K562 (cell line): ENCODE data around the gene DCAF15. TPM values are rescaled to one million over a fixed set of nuclear protein-coding genes. Genes with fewer than 3 reads are reported as not detected.

ENCODE experiments used
- CREB1 ChIP-seq, 2 experiments: sonication (generic) in 1 of 2; formaldehyde crosslinking in 1 of 2; IDR thresholded peaks; 2 replicates each; pipeline versions ENCODE4 v1.6.1 to v1.8.0; 2012 to 2022; ENCODE audit warnings: inconsistent platforms in 1 of 2, mild to moderate bottlenecking in 1 of 2, missing genetic modification reagents in 1 of 2, moderate library complexity in 1 of 2
- CTBP1 ChIP-seq: fragments of 450-650 bp; IDR thresholded peaks from 2 replicates; pipeline ENCODE4 v1.6.1; 2016; ENCODE audit warnings: borderline replicate concordance
- ELF2 ChIP-seq: fragments of 250-450 bp; sonication (Bioruptor Pico); IDR thresholded peaks from 2 replicates; pipeline ENCODE4 v1.5.0; 2021; ENCODE audit warnings: mild to moderate bottlenecking
- ETV5 ChIP-seq: sonication (generic); formaldehyde crosslinking; IDR thresholded peaks from 2 replicates; pipeline ENCODE4 v1.4.0; 2020; ENCODE audit warnings: low read depth, mild to moderate bottlenecking, missing genetic modification reagents
- FOS ChIP-seq: IDR thresholded peaks from 3 replicates; pipeline ENCODE4 v1.6.1; 2011; ENCODE audit not compliant: insufficient read length; ENCODE audit errors: extremely low read depth
- GABPA ChIP-seq: fragments of 200-800 bp; sonication (Bioruptor generic); conservative IDR thresholded peaks from 2 replicates; pipeline ENCODE4 v1.6.1; 2016; ENCODE audit warnings: low read depth, missing genetic modification characterization, missing compliant biosample characterization
- SIN3A ChIP-seq, 2 experiments: fragments of 150-350 bp in 1 of 2; IDR thresholded peaks; 2 replicates each; pipeline ENCODE4 v1.6.1; 2011 to 2016; ENCODE audit warnings: borderline replicate concordance in 2 of 2, low read depth in 2 of 2, low read length in 2 of 2, mild to moderate bottlenecking in 2 of 2, moderate library complexity in 2 of 2; ENCODE audit not compliant: control insufficient read depth in 1 of 2
- SMARCA4 ChIP-seq: fragments of 450-650 bp; IDR thresholded peaks from 2 replicates; pipeline ENCODE4 v1.6.1; 2016
- STAT5A ChIP-seq: IDR thresholded peaks from 2 replicates; pipeline ENCODE4 v1.6.1; 2012; ENCODE audit warnings: low read length, inconsistent platforms, borderline replicate concordance
- SUPT5H ChIP-seq: fragments of 450-650 bp; IDR thresholded peaks from 2 replicates; pipeline ENCODE4 v1.6.1; 2016
- TFAM ChIP-seq: fragments of 250-450 bp; sonication (Bioruptor Pico); conservative IDR thresholded peaks from 2 replicates; pipeline ENCODE4 v1.5.0; 2021; ENCODE audit warnings: mild to moderate bottlenecking, moderate library complexity
- polyA plus RNA-seq, 8 experiments: library from polyadenylated mRNA; depleted of rRNA in 4 of 8; stranded (reverse) in 5 of 8; unstranded in 3 of 8; fragments of >200 nt; fragmentation: Nextera tagmentation in 2 of 8; fragmentation: Illumina TruSeq in 1 of 8; extraction: Ambion mirVana in 2 of 8; extraction: Trizol in 1 of 8; gene quantifications; 2 replicates each; pipeline versions ENCODE4 v1.2.1 to v1.2.3, GENCODE V29; 2011 to 2014; ENCODE audit warnings: inconsistent platforms in 1 of 8, missing spikeins in 1 of 8
- total RNA-seq, 7 experiments: library from RNA; depleted of rRNA in 6 of 7; stranded (reverse); fragments of >200 nt in 6 of 7; fragmentation: Illumina TruSeq in 2 of 7; extraction: Trizol in 2 of 7; gene quantifications; 2 replicates each; pipeline versions ENCODE4 v1.2.1 to v1.2.3, GENCODE V29; 2011 to 2021; ENCODE audit warnings: low replicate concordance in 1 of 7
- TF ChIP-seq, protein P1 (sequence below), 2 experiments: fragments of 450-650 bp in 1 of 2; sonication (generic) in 1 of 2; formaldehyde crosslinking in 1 of 2; IDR thresholded peaks; 2 replicates each; pipeline versions ENCODE4 v1.7.1 to v1.9.0; 2016 to 2022; ENCODE audit warnings: inconsistent platforms in 1 of 2, mild to moderate bottlenecking in 1 of 2, missing genetic modification reagents in 1 of 2
- TF ChIP-seq, protein P2 (sequence below), 2 experiments: fragments of 450-650 bp in 1 of 2; sonication (generic) in 1 of 2; formaldehyde crosslinking; conservative IDR thresholded peaks; 2 replicates each; pipeline versions ENCODE4 v1.4.0 to v1.8.1; 2020 to 2022; ENCODE audit warnings: mild to moderate bottlenecking in 1 of 2, missing genetic modification reagents in 1 of 2
- TF ChIP-seq, protein P3 (sequence below): sonication (generic); formaldehyde crosslinking; IDR thresholded peaks from 2 replicates; pipeline ENCODE4 v1.8.0; 2022; ENCODE audit warnings: mild to moderate bottlenecking, missing genetic modification reagents
- TF ChIP-seq, protein P4 (sequence below): sonication (generic); formaldehyde crosslinking; IDR thresholded peaks from 2 replicates; pipeline ENCODE4 v1.8.0; 2022; ENCODE audit warnings: missing genetic modification reagents, mild to moderate bottlenecking, moderate library complexity, borderline replicate concordance

The DCAF15 gene
- total and polyA plus RNA-seq, 9 of the 15 experiments (the other 6 are each of a cell fraction or from before 2014, with no cell fraction given): 0.17 to 68.5 (median 27.7) TPM

DNA sequence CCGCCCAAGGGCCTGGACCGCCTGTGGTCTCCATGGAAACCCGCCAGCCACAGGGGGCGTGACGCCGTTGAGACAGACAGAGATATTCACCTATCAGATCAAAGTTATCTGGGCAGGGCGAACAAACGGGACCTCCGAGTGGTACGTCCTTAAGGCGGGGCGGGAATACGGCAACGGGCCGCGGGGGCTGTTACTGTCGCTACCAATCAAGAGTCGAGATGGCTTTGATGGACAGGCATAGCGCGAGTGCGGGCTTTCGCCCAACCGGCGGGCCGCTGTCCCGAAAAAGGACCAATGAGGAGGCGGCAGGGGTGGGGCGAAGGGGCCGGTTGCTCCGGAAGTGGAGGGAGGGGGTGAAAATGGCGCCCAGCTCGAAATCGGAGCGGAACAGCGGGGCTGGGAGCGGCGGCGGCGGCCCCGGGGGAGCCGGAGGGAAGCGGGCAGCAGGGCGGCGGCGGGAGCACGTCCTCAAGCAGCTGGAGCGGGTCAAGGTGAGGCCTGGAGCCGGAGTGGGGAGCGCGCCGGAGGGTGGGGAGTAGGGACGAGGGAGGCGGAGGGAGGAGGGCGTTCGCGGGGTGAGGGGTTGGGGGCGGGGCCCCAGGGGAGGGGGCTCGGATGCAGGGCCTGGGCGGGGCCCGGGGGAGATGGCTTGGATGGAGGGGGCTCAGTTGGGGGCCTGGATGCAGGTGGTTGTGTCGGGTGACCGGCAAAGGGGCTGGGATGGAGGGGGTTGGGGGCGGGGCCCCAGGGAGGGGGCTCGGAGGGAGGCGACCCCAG is at the start of gene DCAF15 (continued):
- TF ChIP-seq, protein P1, sequence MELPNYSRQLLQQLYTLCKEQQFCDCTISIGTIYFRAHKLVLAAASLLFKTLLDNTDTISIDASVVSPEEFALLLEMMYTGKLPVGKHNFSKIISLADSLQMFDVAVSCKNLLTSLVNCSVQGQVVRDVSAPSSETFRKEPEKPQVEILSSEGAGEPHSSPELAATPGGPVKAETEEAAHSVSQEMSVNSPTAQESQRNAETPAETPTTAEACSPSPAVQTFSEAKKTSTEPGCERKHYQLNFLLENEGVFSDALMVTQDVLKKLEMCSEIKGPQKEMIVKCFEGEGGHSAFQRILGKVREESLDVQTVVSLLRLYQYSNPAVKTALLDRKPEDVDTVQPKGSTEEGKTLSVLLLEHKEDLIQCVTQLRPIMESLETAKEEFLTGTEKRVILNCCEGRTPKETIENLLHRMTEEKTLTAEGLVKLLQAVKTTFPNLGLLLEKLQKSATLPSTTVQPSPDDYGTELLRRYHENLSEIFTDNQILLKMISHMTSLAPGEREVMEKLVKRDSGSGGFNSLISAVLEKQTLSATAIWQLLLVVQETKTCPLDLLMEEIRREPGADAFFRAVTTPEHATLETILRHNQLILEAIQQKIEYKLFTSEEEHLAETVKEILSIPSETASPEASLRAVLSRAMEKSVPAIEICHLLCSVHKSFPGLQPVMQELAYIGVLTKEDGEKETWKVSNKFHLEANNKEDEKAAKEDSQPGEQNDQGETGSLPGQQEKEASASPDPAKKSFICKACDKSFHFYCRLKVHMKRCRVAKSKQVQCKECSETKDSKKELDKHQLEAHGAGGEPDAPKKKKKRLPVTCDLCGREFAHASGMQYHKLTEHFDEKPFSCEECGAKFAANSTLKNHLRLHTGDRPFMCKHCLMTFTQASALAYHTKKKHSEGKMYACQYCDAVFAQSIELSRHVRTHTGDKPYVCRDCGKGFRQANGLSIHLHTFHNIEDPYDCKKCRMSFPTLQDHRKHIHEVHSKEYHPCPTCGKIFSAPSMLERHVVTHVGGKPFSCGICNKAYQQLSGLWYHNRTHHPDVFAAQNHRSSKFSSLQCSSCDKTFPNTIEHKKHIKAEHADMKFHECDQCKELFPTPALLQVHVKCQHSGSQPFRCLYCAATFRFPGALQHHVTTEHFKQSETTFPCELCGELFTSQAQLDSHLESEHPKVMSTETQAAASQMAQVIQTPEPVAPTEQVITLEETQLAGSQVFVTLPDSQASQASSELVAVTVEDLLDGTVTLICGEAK (IDR thresholded peaks at IDR 0.05): peak; percentile 82
- TF ChIP-seq, protein P1 (CRISPR knock-in tag; IDR thresholded peaks at IDR 0.05): no peak
- TF ChIP-seq CREB1 (IDR thresholded peaks at IDR 0.05) (peak; percentile 55; the same call in 1 of the 2 replicates), CREB1 (CRISPR knock-in tag; IDR thresholded peaks at IDR 0.05) (peak; percentile 92), FOS (peak; percentile 97), CTBP1 (peak; percentile 36; the same call in 1 of the 2 replicates), SIN3A (IDR thresholded peaks at IDR 0.05; ENCODE audit: borderline replicate concordance in 2 of 2, control insufficient read depth in 1 of 2, low read depth in 2 of 2, low read length in 2 of 2) (peak in 1 of 2 experiments; percentile 17; a peak in 1 of 4 replicates), TFAM (no peak), ETV5 (CRISPR knock-in tag) (peak; percentile 92), STAT5A (no peak), SUPT5H (peak; percentile 92), SMARCA4 (no peak), ELF2 (CRISPR knock-in tag) (peak; percentile 57; the same call in 1 of the 2 replicates), GABPA (tag) (peak; percentile 91)
- TF ChIP-seq, protein P2, sequence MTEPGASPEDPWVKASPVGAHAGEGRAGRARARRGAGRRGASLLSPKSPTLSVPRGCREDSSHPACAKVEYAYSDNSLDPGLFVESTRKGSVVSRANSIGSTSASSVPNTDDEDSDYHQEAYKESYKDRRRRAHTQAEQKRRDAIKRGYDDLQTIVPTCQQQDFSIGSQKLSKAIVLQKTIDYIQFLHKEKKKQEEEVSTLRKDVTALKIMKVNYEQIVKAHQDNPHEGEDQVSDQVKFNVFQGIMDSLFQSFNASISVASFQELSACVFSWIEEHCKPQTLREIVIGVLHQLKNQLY (CRISPR knock-in tag; conservative IDR thresholded peaks at IDR 0.05): no peak
- TF ChIP-seq, protein P3, sequence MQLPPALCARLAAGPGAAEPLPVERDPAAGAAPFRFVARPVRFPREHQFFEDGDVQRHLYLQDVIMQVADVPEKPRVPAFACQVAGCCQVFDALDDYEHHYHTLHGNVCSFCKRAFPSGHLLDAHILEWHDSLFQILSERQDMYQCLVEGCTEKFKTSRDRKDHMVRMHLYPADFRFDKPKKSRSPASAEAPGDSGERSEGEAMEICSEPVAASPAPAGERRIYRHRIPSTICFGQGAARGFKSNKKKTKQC (CRISPR knock-in tag): no peak
- TF ChIP-seq, protein P4, sequence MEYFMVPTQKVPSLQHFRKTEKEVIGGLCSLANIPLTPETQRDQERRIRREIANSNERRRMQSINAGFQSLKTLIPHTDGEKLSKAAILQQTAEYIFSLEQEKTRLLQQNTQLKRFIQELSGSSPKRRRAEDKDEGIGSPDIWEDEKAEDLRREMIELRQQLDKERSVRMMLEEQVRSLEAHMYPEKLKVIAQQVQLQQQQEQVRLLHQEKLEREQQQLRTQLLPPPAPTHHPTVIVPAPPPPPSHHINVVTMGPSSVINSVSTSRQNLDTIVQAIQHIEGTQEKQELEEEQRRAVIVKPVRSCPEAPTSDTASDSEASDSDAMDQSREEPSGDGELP: peak; percentile 73; the same call in 1 of the 2 replicates
